Measurements from ENCODE around the gene CIAO2A.

- TF ChIP-seq CTCF (IDR thresholded peaks at IDR 0.05 in 8 of 11, conservative IDR thresholded peaks at IDR 0.05 in 3 of 11) (no peak), POLR2AphosphoS5 (IDR thresholded peaks at IDR 0.05) (no peak), POLR2A (IDR thresholded peaks at IDR 0.05) (no peak)
Observed at GRCh38 chr15:64131547-64131946, 37.9 kb upstream of the CIAO2A start.

Measured in spleen (tissue), 7 donors.